Measurements from ENCODE around the gene HARBI1. TPM values are rescaled to one million over a fixed set of nuclear protein-coding genes. Genes with fewer than 3 reads are reported as not detected.

HARBI1 gene
- total and polyA plus RNA-seq, 2 donors (not counting 1 experiment from before 2014, with no cell fraction given), result 4.9 to 7.6 TPM

DNA sequence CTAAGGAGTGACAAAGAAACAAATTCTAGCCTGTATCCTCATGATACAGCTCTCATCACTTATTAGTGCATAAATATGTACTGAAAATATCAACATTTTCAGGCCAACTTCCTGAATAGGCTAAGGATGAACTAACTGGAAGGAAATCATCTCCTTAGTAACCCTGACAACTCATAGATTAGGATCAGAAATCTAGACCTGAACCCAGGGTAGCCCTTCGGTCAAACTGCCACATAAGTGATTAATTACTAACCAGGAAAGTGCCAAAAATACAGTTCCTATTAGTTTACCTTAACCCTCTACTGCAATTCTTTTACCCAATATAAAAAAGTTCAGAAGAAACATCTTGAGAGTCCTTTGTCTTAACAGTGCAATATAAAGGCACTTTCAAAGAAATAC is 63.2 kb downstream of the HARBI1 start:
- H4K20me1 ChIP-seq (ENCODE audit: control insufficient read depth, extremely low read depth, insufficient read depth, low read length), result no peaks in the 10 kb centered on the region
- H3K9ac ChIP-seq (ENCODE audit: insufficient read depth, low read length), result no peak overlapping the region
- peaks cover 11% of the 10 kb centered on the region for H3K4me1 ChIP-seq (ENCODE audit: control insufficient read depth, extremely low read depth, insufficient read depth, low read length)

More for the DNA sequence above, 63.2 kb downstream of the HARBI1 start:
- Histone ChIP-seq H3K36me3 (ENCODE audit: control insufficient read depth, insufficient read depth, low read length) (no peaks in the 10 kb centered on the region), H2AFZ (ENCODE audit: low read length) (no peak overlapping the region), H3K79me2 (ENCODE audit: control insufficient read depth, insufficient read depth, low read length) (peaks cover 30% of the 10 kb centered on the region), H3K4me2 (ENCODE audit: extremely low read depth, insufficient read depth, low read length) (peak overlapping the region; percentile 64), H3K27ac (ENCODE audit: insufficient read depth, low read length) (peak overlapping the region; percentile 28), H3K27me3 (ENCODE audit: control insufficient read depth, insufficient read depth, low read length) (no peaks in the 10 kb centered on the region), H3K9me3 (ENCODE audit: control insufficient read depth, insufficient read depth, low read depth, low read length) (no peaks in the 10 kb centered on the region), H3K4me3 (replicated peaks in 1 of 4; ENCODE audit: control extremely low read depth in 1 of 4, insufficient read depth in 1 of 4, low read depth in 3 of 4, low read length in 4 of 4) (peak overlapping the region in 1 of 4 experiments; percentile 17)
- DNase-seq (ENCODE audit: low read depth in 2 of 2), result peak in 1 of 2 donors; percentile 60
- TF ChIP-seq EZH2 (IDR thresholded peaks at IDR 0.05; ENCODE audit: low read length, missing control alignments), result no peak
- TF ChIP-seq, protein P1, sequence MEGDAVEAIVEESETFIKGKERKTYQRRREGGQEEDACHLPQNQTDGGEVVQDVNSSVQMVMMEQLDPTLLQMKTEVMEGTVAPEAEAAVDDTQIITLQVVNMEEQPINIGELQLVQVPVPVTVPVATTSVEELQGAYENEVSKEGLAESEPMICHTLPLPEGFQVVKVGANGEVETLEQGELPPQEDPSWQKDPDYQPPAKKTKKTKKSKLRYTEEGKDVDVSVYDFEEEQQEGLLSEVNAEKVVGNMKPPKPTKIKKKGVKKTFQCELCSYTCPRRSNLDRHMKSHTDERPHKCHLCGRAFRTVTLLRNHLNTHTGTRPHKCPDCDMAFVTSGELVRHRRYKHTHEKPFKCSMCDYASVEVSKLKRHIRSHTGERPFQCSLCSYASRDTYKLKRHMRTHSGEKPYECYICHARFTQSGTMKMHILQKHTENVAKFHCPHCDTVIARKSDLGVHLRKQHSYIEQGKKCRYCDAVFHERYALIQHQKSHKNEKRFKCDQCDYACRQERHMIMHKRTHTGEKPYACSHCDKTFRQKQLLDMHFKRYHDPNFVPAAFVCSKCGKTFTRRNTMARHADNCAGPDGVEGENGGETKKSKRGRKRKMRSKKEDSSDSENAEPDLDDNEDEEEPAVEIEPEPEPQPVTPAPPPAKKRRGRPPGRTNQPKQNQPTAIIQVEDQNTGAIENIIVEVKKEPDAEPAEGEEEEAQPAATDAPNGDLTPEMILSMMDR (conservative IDR thresholded peaks at IDR 0.05 in 1 of 2, IDR thresholded peaks at IDR 0.05 in 1 of 2; ENCODE audit: low read depth in 1 of 2, low read length in 2 of 2), result no peak

Other genes with a start within 250 kb of the HARBI1 start
- gene MDK, start 235.6 kb downstream of the HARBI1 start, total RNA-seq, result 44.6 and 93.2 TPM in 2 replicates
- gene MDK, start 235.6 kb downstream of the HARBI1 start, polyA plus RNA-seq, result 131 and 169 TPM in 2 replicates
- under 0.01 TPM in 1 of 2 replicates, not detected in the other for gene CHRM4, start 225.5 kb downstream of the HARBI1 start, total RNA-seq
- gene CHRM4, start 225.5 kb downstream of the HARBI1 start, polyA plus RNA-seq, result 0.03 and 0.05 TPM in 2 replicates
- gene AMBRA1, start 23.2 kb downstream of the HARBI1 start, total RNA-seq, result 16.4 and 23.3 TPM in 2 replicates
- 8.3 and 13.9 TPM in 2 replicates for gene AMBRA1, start 23.2 kb downstream of the HARBI1 start, polyA plus RNA-seq
- 50.3 and 67.4 TPM in 2 replicates for gene ATG13, start 326 bp upstream of the HARBI1 start, total RNA-seq
- gene ATG13, start 326 bp upstream of the HARBI1 start, polyA plus RNA-seq, result 42.0 and 44.9 TPM in 2 replicates
- 28.8 and 38.0 TPM in 2 replicates for gene ARHGAP1, start 83.4 kb upstream of the HARBI1 start, total RNA-seq
- 34.4 and 41.0 TPM in 2 replicates for gene ARHGAP1, start 83.4 kb upstream of the HARBI1 start, polyA plus RNA-seq
- gene ZNF408, start 83.8 kb upstream of the HARBI1 start, total RNA-seq, result 6.9 and 7.9 TPM in 2 replicates
- 4.2 and 5.9 TPM in 2 replicates for gene ZNF408, start 83.8 kb upstream of the HARBI1 start, polyA plus RNA-seq
- gene F2, start 102.0 kb upstream of the HARBI1 start, total RNA-seq, result not detected in 2 replicates
- not detected in 2 replicates for gene F2, start 102.0 kb upstream of the HARBI1 start, polyA plus RNA-seq
- 61.4 and 111 TPM in 2 replicates for gene CKAP5, start 229.1 kb upstream of the HARBI1 start, total RNA-seq
- 64.7 and 91.9 TPM in 2 replicates for gene CKAP5, start 229.1 kb upstream of the HARBI1 start, polyA plus RNA-seq